Panc1 (cell line): ENCODE measurements around the gene CEP250. TPM values are rescaled to one million over a fixed set of nuclear protein-coding genes. Genes with fewer than 3 reads are reported as not detected.

Experiments used
- ATAC-seq: fragments of 200-7000 bp; cut with Tn5 transposase; 2 replicates; pipeline ENCODE4 v1.9.1; 2020; ENCODE audit warnings: mild to moderate bottlenecking, moderate library complexity
- BruUV-seq: library from RNA; stranded (reverse); fragments of 400-500 nt; replicated peaks from 2 replicates; lab custom pipeline; 2021; lab: Mats Ljungman, UMichigan
- CTCF ChIA-PET: fragments of 300-600 bp; sonication (Branson Sonifier 250); formaldehyde crosslinking; loops from one replicate; lab custom pipeline; 2022; ENCODE audit warnings: antibody characterized with exemption; lab: Charles Lee
- POLR2A ChIA-PET: fragments of 300-600 bp; sonication (Branson Sonifier 250); formaldehyde crosslinking; loops from one replicate; lab custom pipeline; 2022; ENCODE audit warnings: antibody characterized with exemption; lab: Charles Lee
- DNase-seq: peaks from one replicate; pipeline ENCODE4 v3.0.0-alpha.2; 2010; ENCODE audit warnings: low read depth, low spot score
- H3K27ac ChIP-seq: 2 replicates; pipeline ENCODE4 v1.5.1; 2011; ENCODE audit warnings: mild to moderate bottlenecking, low read length, inconsistent platforms
- H3K27me3 ChIP-seq: fragments of 200-500 bp; sonication (Bioruptor generic); 2 replicates; pipeline ENCODE4 v1.6.0; 2014; ENCODE audit warnings: low read length, inconsistent platforms; ENCODE audit not compliant: control insufficient read depth, insufficient read depth
- H3K36me3 ChIP-seq: fragments of 200-500 bp; sonication (Bioruptor generic); 2 replicates; pipeline ENCODE4 v1.5.1; 2014; ENCODE audit warnings: inconsistent platforms, mild to moderate bottlenecking, low read length, moderate library complexity; ENCODE audit not compliant: control insufficient read depth, insufficient read depth
- H3K4me1 ChIP-seq: 2 replicates; pipeline ENCODE4 v1.5.1; 2011; ENCODE audit warnings: inconsistent platforms, mild to moderate bottlenecking, low read length, moderate library complexity; ENCODE audit not compliant: control insufficient read depth, insufficient read depth
- H3K4me3 ChIP-seq, 2 experiments: 2 replicates each; pipeline ENCODE4 v1.5.1; 2011 to 2012; ENCODE audit warnings: low read depth in 2 of 2, low read length in 2 of 2, mild to moderate bottlenecking in 2 of 2, inconsistent platforms in 1 of 2, moderate library complexity in 1 of 2
- H3K9me3 ChIP-seq: fragments of 200-500 bp; sonication (Bioruptor generic); 2 replicates; pipeline ENCODE4 v1.5.1; 2014; ENCODE audit warnings: low read depth, mild to moderate bottlenecking, inconsistent platforms, low read length, moderate library complexity; ENCODE audit not compliant: control insufficient read depth, insufficient read depth
- POLR2AphosphoS5 ChIP-seq: IDR thresholded peaks from 2 replicates; pipeline ENCODE4 v1.6.1; 2012; ENCODE audit warnings: mild to moderate bottlenecking, low read depth, low read length, moderate library complexity
- REST ChIP-seq, 2 experiments: IDR thresholded peaks; 2 replicates each; pipeline ENCODE4 v1.6.1; 2011 to 2012; ENCODE audit warnings: low read depth in 2 of 2, control low read depth in 1 of 2, low read length in 1 of 2, mild to moderate bottlenecking in 1 of 2, moderate library complexity in 1 of 2; ENCODE audit not compliant: insufficient read depth in 1 of 2
- SIN3A ChIP-seq: IDR thresholded peaks from 2 replicates; pipeline ENCODE4 v1.6.1; 2012; ENCODE audit warnings: low read depth, mild to moderate bottlenecking, low read length, moderate library complexity, borderline replicate concordance; ENCODE audit not compliant: insufficient read depth
- TCF7L2 ChIP-seq: IDR thresholded peaks from 2 replicates; pipeline ENCODE4 v1.6.1; 2011; ENCODE audit warnings: mild to moderate bottlenecking, low read depth, low read length, inconsistent platforms
- in situ Hi-C: cut with HindIII; loops from 2 replicates; pipeline ENCODE4 v1.10.0; 2016; ENCODE audit warnings: low sequenced_read_pairs, low pct_unique_long_range_greater_than_20kb
- intact Hi-C: fragments of 100-400 bp; cut with micrococcal nuclease; formaldehyde crosslinking; loops from one replicate; pipeline ENCODE4 v1.10.0; 2022; ENCODE audit not compliant: unreplicated experiment
- total RNA-seq: library from RNA; stranded (reverse); gene quantifications from one replicate; pipeline ENCODE4 v1.2.1, GENCODE V29; 2021; ENCODE audit not compliant: unreplicated experiment
- TF ChIP-seq, protein P1 (sequence below): fragments of 450-650 bp; IDR thresholded peaks from 2 replicates; pipeline ENCODE4 v1.5.1; 2017; ENCODE audit warnings: mild to moderate bottlenecking

Gene CEP250
- total RNA-seq, 1 experiment from 2014 or later: 82.5 TPM

GRCh38 chr20:35492352-35492751, 37.0 kb downstream of the CEP250 start:
- no peak for TF ChIP-seq SIN3A
- no peak for TF ChIP-seq TCF7L2
- no peak for TF ChIP-seq REST (IDR thresholded peaks at IDR 0.05; ENCODE audit: insufficient read depth in 1 of 2, low read depth in 2 of 2, low read length in 1 of 2)
- TF ChIP-seq POLR2AphosphoS5: no peak
- TF ChIP-seq, protein P1, sequence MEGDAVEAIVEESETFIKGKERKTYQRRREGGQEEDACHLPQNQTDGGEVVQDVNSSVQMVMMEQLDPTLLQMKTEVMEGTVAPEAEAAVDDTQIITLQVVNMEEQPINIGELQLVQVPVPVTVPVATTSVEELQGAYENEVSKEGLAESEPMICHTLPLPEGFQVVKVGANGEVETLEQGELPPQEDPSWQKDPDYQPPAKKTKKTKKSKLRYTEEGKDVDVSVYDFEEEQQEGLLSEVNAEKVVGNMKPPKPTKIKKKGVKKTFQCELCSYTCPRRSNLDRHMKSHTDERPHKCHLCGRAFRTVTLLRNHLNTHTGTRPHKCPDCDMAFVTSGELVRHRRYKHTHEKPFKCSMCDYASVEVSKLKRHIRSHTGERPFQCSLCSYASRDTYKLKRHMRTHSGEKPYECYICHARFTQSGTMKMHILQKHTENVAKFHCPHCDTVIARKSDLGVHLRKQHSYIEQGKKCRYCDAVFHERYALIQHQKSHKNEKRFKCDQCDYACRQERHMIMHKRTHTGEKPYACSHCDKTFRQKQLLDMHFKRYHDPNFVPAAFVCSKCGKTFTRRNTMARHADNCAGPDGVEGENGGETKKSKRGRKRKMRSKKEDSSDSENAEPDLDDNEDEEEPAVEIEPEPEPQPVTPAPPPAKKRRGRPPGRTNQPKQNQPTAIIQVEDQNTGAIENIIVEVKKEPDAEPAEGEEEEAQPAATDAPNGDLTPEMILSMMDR: no peak
- no TSS peak for BruUV-seq
- DNase-seq (no peak), ATAC-seq (no peak)
- H3K36me3 ChIP-seq: 0 out of 2 replicates have a peak, but pooled peaks cover 3% of the 10 kb centered on the region
- no peak overlapping the region for H3K4me3 ChIP-seq
- ChIA-PET POLR2A (no interaction called here), CTCF (interaction anchor here (0.6 kb wide), 1 partner anchor 38 kb away, joined by 6 read pairs; no protein-coding TSS in a partner anchor)
- H3K27me3 ChIP-seq: no peaks in the 10 kb centered on the region
- in situ Hi-C loops (no loop called here), intact Hi-C loops (no loop called here)
- H3K4me1 ChIP-seq: no peaks in the 10 kb centered on the region
- no peak overlapping the region for H3K27ac ChIP-seq
- no peaks in the 10 kb centered on the region for H3K9me3 ChIP-seq

DNA sequence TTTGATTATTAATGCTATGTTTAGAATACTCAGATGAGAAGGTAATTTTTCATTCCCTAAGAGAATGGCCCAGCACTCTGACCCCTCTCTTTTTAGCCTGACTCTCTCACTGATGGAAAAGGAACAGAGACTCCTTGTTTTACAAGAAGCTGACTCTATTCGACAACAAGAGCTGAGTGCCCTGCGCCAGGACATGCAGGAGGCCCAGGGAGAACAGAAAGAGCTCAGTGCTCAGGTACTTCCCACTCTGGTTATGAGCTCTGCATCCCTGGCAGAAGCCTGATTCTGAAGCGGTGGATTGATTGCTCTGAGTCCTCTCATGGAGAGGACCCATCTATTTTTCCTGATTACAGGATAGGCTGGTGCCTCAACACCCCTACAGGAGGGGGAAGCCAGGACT, 41.1 kb downstream of the CEP250 start:
- no peak overlapping the region for H3K27ac ChIP-seq
- ChIA-PET CTCF (no interaction called here), POLR2A (no interaction called here)
- TF ChIP-seq TCF7L2: no peak
- no peak for TF ChIP-seq SIN3A
- no peak for TF ChIP-seq REST (IDR thresholded peaks at IDR 0.05; ENCODE audit: insufficient read depth in 1 of 2, low read depth in 2 of 2, low read length in 1 of 2)
- TF ChIP-seq POLR2AphosphoS5: no peak
- TF ChIP-seq, protein P1: no peak
- H3K4me1 ChIP-seq: no peaks in the 10 kb centered on the region
- no peaks in the 10 kb centered on the region for H3K27me3 ChIP-seq
- H3K4me3 ChIP-seq: no peak overlapping the region
- BruUV-seq: no TSS peak
- H3K9me3 ChIP-seq: no peaks in the 10 kb centered on the region
- no peak for DNase-seq
- intact Hi-C loops: no loop called here
- peaks cover 8% of the 10 kb centered on the region; the same call in 1 of the 2 replicates for H3K36me3 ChIP-seq
- ATAC-seq: no peak
- in situ Hi-C loops: no loop called here
